GM12891 (cell line): ENCODE measurements around the gene GAK.

ENCODE experiments used
- DNase-seq: peaks from one replicate; pipeline ENCODE4 v3.0.0; 2011; ENCODE audit warnings: low spot score; ENCODE audit not compliant: insufficient read length
- FAIRE-seq: peaks from 2 replicates; lab custom pipeline; 2011; peaks lifted over from hg19 to GRCh38; lab: Jason Lieb, UNC
- PAX5 ChIP-seq: IDR thresholded peaks from 2 replicates; pipeline ENCODE4 v1.6.1; 2011; ENCODE audit warnings: low read length, moderate library complexity, mild to moderate bottlenecking; ENCODE audit not compliant: insufficient read depth, severe bottlenecking
- POLR2A ChIP-seq: IDR thresholded peaks from 2 replicates; pipeline ENCODE4 v1.6.1; 2011; ENCODE audit warnings: low read depth, low read length, control low read depth
- POLR2AphosphoS5 ChIP-seq: IDR thresholded peaks from 2 replicates; pipeline ENCODE4 v1.6.1; 2011; ENCODE audit warnings: low read depth, low read length, control low read depth
- POU2F2 ChIP-seq: IDR thresholded peaks from 2 replicates; pipeline ENCODE4 v1.6.1; 2011; ENCODE audit warnings: low read depth, mild to moderate bottlenecking, control low read depth, low read length, moderate library complexity
- SPI1 ChIP-seq: IDR thresholded peaks from 2 replicates; pipeline ENCODE4 v1.6.1; 2011; ENCODE audit warnings: low read depth, low read length, control low read depth
- TAF1 ChIP-seq: IDR thresholded peaks from 2 replicates; pipeline ENCODE4 v1.6.1; 2011; ENCODE audit warnings: low read depth, low read length, control low read depth

The GAK gene

GRCh38 chr4:914531-914930 lies 17.6 kb downstream of the GAK start:
- TF ChIP-seq PAX5 = no peak
- no peak for TF ChIP-seq POU2F2
- TF ChIP-seq SPI1 = no peak
- TF ChIP-seq POLR2AphosphoS5 = no peak
- no peak for TF ChIP-seq TAF1
- TF ChIP-seq POLR2A = no peak
- DNase-seq = no peak
- no peak for FAIRE-seq

GRCh38 chr4:913280-913618 lies 18.9 kb downstream of the GAK start:
- TF ChIP-seq SPI1 (no peak), TAF1 (no peak), POU2F2 (no peak), POLR2A (no peak), POLR2AphosphoS5 (no peak), PAX5 (no peak)
- DNase-seq (no peak), FAIRE-seq (no peak)

- no peak for FAIRE-seq
- TF ChIP-seq PAX5 (no peak), POU2F2 (no peak), TAF1 (no peak), SPI1 (no peak)
- DNase-seq = no peak
Observed at GRCh38 chr4:912548-913279, 19.4 kb downstream of the GAK start.

GRCh38 chr4:911871-912490 lies 20.1 kb downstream of the GAK start:
- no peak for FAIRE-seq
- no peak for DNase-seq
- TF ChIP-seq POLR2AphosphoS5 (no peak), POU2F2 (no peak), SPI1 (no peak), PAX5 (no peak), TAF1 (no peak), POLR2A (no peak)

- TF ChIP-seq POU2F2 (no peak), POLR2A (no peak), PAX5 (no peak)
Observed at GRCh38 chr4:911221-911751, 20.8 kb downstream of the GAK start.

GRCh38 chr4:910366-911091 lies 21.6 kb downstream of the GAK start:
- TF ChIP-seq POLR2AphosphoS5 = no peak
- TF ChIP-seq POLR2A = no peak
- no peak for TF ChIP-seq SPI1
- TF ChIP-seq TAF1 = no peak
- no peak for TF ChIP-seq PAX5
- TF ChIP-seq POU2F2 = no peak
- DNase-seq (no peak), FAIRE-seq (no peak)

More at GRCh38 chr4:911221-911751, 20.8 kb downstream of the GAK start:
- FAIRE-seq (no peak), DNase-seq (no peak)

GRCh38 chr4:909821-910220 lies 22.3 kb downstream of the GAK start:
- FAIRE-seq (no peak), DNase-seq (no peak)
- TF ChIP-seq POLR2A = no peak

- TF ChIP-seq POLR2AphosphoS5 (no peak), PAX5 (no peak), POLR2A (no peak), POU2F2 (no peak), SPI1 (no peak), TAF1 (no peak)
- DNase-seq (no peak), FAIRE-seq (no peak)
Observed at GRCh38 chr4:909131-909571, 23.0 kb downstream of the GAK start.

- FAIRE-seq (no peak), DNase-seq (no peak)
- TF ChIP-seq POLR2A (no peak), POLR2AphosphoS5 (no peak), SPI1 (no peak), TAF1 (no peak)
Observed at GRCh38 chr4:907691-908425, 24.3 kb downstream of the GAK start.
